ENCODE data around the gene ANKRD6. TPM values are rescaled to one million over a fixed set of nuclear protein-coding genes. Genes with fewer than 3 reads are reported as not detected.

ANKRD6 gene
- polyA plus RNA-seq, 1 of the 3 experiments (the other 2 are of a cell fraction) = 2.6 TPM

GRCh38 chr6:89434150-89434499 is 1.2 kb downstream of the ANKRD6 start:
- Histone ChIP-seq H3K9ac (no peak overlapping the region), H4K20me1 (ENCODE audit: insufficient read depth) (no peaks in the 10 kb centered on the region), H3K4me1 (ENCODE audit: control insufficient read depth in 1 of 2, insufficient read depth in 2 of 2, low read depth in 1 of 2, low read length in 1 of 2) (peaks cover 7 to 9% of the 10 kb centered on the region in 2 experiments; a peak in 2 of 4 replicates), H2AFZ (ENCODE audit: low read depth) (no peak overlapping the region), H3K4me3 (ENCODE audit: low read depth in 2 of 2, low read length in 1 of 2) (peak overlapping the region; percentile 70 to 71; a peak in 3 of 4 replicates), H3K27ac (ENCODE audit: low read depth in 2 of 2, low read length in 1 of 2) (no peak overlapping the region), H3K9me2 (no peaks in the 10 kb centered on the region), H3F3A (replicated peaks; ENCODE audit: insufficient read depth) (no peaks in the 10 kb centered on the region), H3K9me3 (no peaks in the 10 kb centered on the region), H3K36me3 (replicated peaks in 1 of 2; ENCODE audit: control insufficient read depth in 1 of 2, insufficient read depth in 2 of 2, low read length in 1 of 2) (no peaks in the 10 kb centered on the region), H3K4me2 (peak overlapping the region; percentile 89), H3K27me3 (ENCODE audit: insufficient read depth) (no peaks in the 10 kb centered on the region), H3K79me2 (ENCODE audit: insufficient read depth) (no peaks in the 10 kb centered on the region)
- ChIA-PET CTCF (interaction anchor here (0.7 to 3.8 kb wide), 9 partner anchors 11 to 176 kb away, joined by 3 to 35 read pairs (median 4); no protein-coding TSS in a partner anchor), POLR2A (no interaction called here)
- no peak for DNase-seq
- TF ChIP-seq USF2 (IDR thresholded peaks at IDR 0.05; ENCODE audit: borderline replicate concordance, low read depth, low read length) (no peak), SIN3A (IDR thresholded peaks at IDR 0.05; ENCODE audit: borderline replicate concordance, low read depth, low read length) (no peak), TAF1 (IDR thresholded peaks at IDR 0.05; ENCODE audit: borderline replicate concordance, low read depth, low read length) (no peak), RFX5 (IDR thresholded peaks at IDR 0.05; ENCODE audit: low read length) (no peak), POLR2AphosphoS5 (IDR thresholded peaks at IDR 0.05; ENCODE audit: low read depth, low read length) (no peak), JUND (IDR thresholded peaks at IDR 0.05) (no peak), MAX (IDR thresholded peaks at IDR 0.05; ENCODE audit: low read depth) (no peak), RXRA (IDR thresholded peaks at IDR 0.05; ENCODE audit: borderline replicate concordance, low read depth) (no peak), ELF1 (IDR thresholded peaks at IDR 0.05) (no peak), CHD2 (IDR thresholded peaks at IDR 0.05; ENCODE audit: low read length, partially characterized antibody) (no peak), EZH2phosphoT487 (IDR thresholded peaks at IDR 0.05; ENCODE audit: borderline replicate concordance, low read depth) (no peak), RCOR1 (IDR thresholded peaks at IDR 0.05; ENCODE audit: low read length) (no peak), PBX3 (IDR thresholded peaks at IDR 0.05) (no peak)
- WGBS (ENCODE audit: low lambda C conversion rate) = 89% methylated on average over 2 of the region's 3 CpGs

- H3K4me2 ChIP-seq = no peak overlapping the region
- peaks cover 7 to 9% of the 10 kb centered on the region in 2 experiments; a peak in 2 of 4 replicates for H3K4me1 ChIP-seq (ENCODE audit: control insufficient read depth in 1 of 2, insufficient read depth in 2 of 2, low read depth in 1 of 2, low read length in 1 of 2)
- ChIA-PET CTCF (interaction anchor here (0.9 to 3.8 kb wide), 5 partner anchors 33 to 175 kb away, joined by 3 to 35 read pairs (median 4); no protein-coding TSS in a partner anchor), POLR2A (no interaction called here)
- no peaks in the 10 kb centered on the region for H3K36me3 ChIP-seq (replicated peaks in 1 of 2; ENCODE audit: control insufficient read depth in 1 of 2, insufficient read depth in 2 of 2, low read length in 1 of 2)
- no peaks in the 10 kb centered on the region for H3K27me3 ChIP-seq (ENCODE audit: insufficient read depth)
- H4K20me1 ChIP-seq (ENCODE audit: insufficient read depth) = no peaks in the 10 kb centered on the region
- no peak overlapping the region for H3K27ac ChIP-seq (ENCODE audit: low read depth in 2 of 2, low read length in 1 of 2)
- H3K79me2 ChIP-seq (ENCODE audit: insufficient read depth) = no peaks in the 10 kb centered on the region
- no peak for TF ChIP-seq POLR2AphosphoS5 (IDR thresholded peaks at IDR 0.05; ENCODE audit: low read depth, low read length)
- no peak for TF ChIP-seq REST (IDR thresholded peaks at IDR 0.05; ENCODE audit: low read depth, low read length)
- TF ChIP-seq USF1 (IDR thresholded peaks at IDR 0.05; ENCODE audit: borderline replicate concordance, low read depth) = no peak
- no peak for TF ChIP-seq FOSL2 (IDR thresholded peaks at IDR 0.05; ENCODE audit: borderline replicate concordance, low read depth)
- no peak for TF ChIP-seq IRF3 (IDR thresholded peaks at IDR 0.05; ENCODE audit: low read depth, low read length)
- TF ChIP-seq FOXM1 (IDR thresholded peaks at IDR 0.05; ENCODE audit: low read depth) = no peak
- TF ChIP-seq JUND (IDR thresholded peaks at IDR 0.05) = no peak
- no peak for TF ChIP-seq MEF2A (IDR thresholded peaks at IDR 0.05; ENCODE audit: borderline replicate concordance, low read depth)
- TF ChIP-seq YY1 (IDR thresholded peaks at IDR 0.05; ENCODE audit: low read depth) = no peak
- no peak for TF ChIP-seq GABPA (IDR thresholded peaks at IDR 0.05; ENCODE audit: low read depth)
- WGBS (ENCODE audit: low lambda C conversion rate) = 93% methylated on average over 4 of the region's 4 CpGs
- no peak overlapping the region for H3K9ac ChIP-seq
- H3K9me2 ChIP-seq = no peaks in the 10 kb centered on the region
- no peak overlapping the region for H2AFZ ChIP-seq (ENCODE audit: low read depth)
- H3K4me3 ChIP-seq (ENCODE audit: low read depth in 2 of 2, low read length in 1 of 2) = no peak overlapping the region
- H3K9me3 ChIP-seq = no peaks in the 10 kb centered on the region
- no peak for DNase-seq
- no peaks in the 10 kb centered on the region for H3F3A ChIP-seq (replicated peaks; ENCODE audit: insufficient read depth)
These were observed 2.0 kb downstream of the ANKRD6 start for GRCh38 chr6:89434954-89435353.
